Common myeloid progenitor, CD34-positive (primary cell): ENCODE data around the gene APBA3.

Source experiments
- CTCF ChIA-PET: fragments of 350-600 bp; sonication (Branson Sonifier 250); formaldehyde crosslinking; loops from one replicate; lab custom pipeline; 2021; ENCODE audit warnings: antibody characterized with exemption; lab: Charles Lee
- POLR2A ChIA-PET: fragments of 350-600 bp; sonication (Branson Sonifier 250); formaldehyde crosslinking; loops from one replicate; lab custom pipeline; 2021; ENCODE audit warnings: antibody characterized with exemption; lab: Charles Lee
- DNase-seq, 3 donors: peaks; one replicate each; pipeline versions ENCODE4 v3.0.0 to v3.0.0-alpha.2; 2013
- H3K27ac ChIP-seq, 2 experiments: 1 replicate in 1 of 2; 2 replicates in 1 of 2; pipeline ENCODE4 v1.7.0; 2013; ENCODE audit warnings: inconsistent platforms in 2 of 2, low read length in 2 of 2, mild to moderate bottlenecking in 2 of 2, low read depth in 1 of 2, moderate library complexity in 1 of 2; ENCODE audit not compliant: severe bottlenecking in 2 of 2, insufficient read depth in 1 of 2, poor library complexity in 1 of 2
- H3K27me3 ChIP-seq, 5 experiments: replicated peaks in 2 of 5; 1 replicate in 3 of 5; 2 replicates in 2 of 5; pipeline versions ENCODE4 v1.6.1 to v1.7.0; 2013; ENCODE audit warnings: low read length in 4 of 5, mild to moderate bottlenecking in 2 of 5, moderate library complexity in 2 of 5, inconsistent platforms in 1 of 5; ENCODE audit not compliant: insufficient read depth in 5 of 5, control insufficient read depth in 4 of 5
- H3K36me3 ChIP-seq, 4 experiments: 1 replicate in 2 of 4; 2 replicates in 2 of 4; pipeline versions ENCODE4 v1.6.1 to v1.7.0; 2013; ENCODE audit warnings: low read length in 3 of 4, control low read depth in 1 of 4, mild to moderate bottlenecking in 1 of 4; ENCODE audit not compliant: control insufficient read depth in 4 of 4, insufficient read depth in 4 of 4
- H3K4me1 ChIP-seq, 4 experiments: 1 replicate in 3 of 4; 2 replicates in 1 of 4; pipeline versions ENCODE4 v1.6.1 to v1.7.1; 2013; ENCODE audit warnings: low read length in 3 of 4, mild to moderate bottlenecking in 3 of 4, control low read depth in 1 of 4, inconsistent platforms in 1 of 4, moderate library complexity in 1 of 4; ENCODE audit not compliant: control insufficient read depth in 4 of 4, insufficient read depth in 4 of 4; ENCODE audit errors: control extremely low read depth in 1 of 4
- H3K4me3 ChIP-seq, 7 experiments: 1 replicate in 4 of 7; 2 replicates in 3 of 7; pipeline versions ENCODE4 v1.5.1 to v1.7.0; 2013; ENCODE audit warnings: mild to moderate bottlenecking in 7 of 7, low read length in 6 of 7, moderate library complexity in 6 of 7, inconsistent platforms in 2 of 7, low read depth in 2 of 7, control low read depth in 1 of 7; ENCODE audit not compliant: insufficient read depth in 4 of 7, control insufficient read depth in 1 of 7; ENCODE audit errors: extremely low read depth in 1 of 7
- H3K9me3 ChIP-seq, 5 experiments: 1 replicate in 4 of 5; 2 replicates in 1 of 5; pipeline versions ENCODE4 v1.6.1 to v1.7.1; 2013; ENCODE audit warnings: low read length in 4 of 5, mild to moderate bottlenecking in 2 of 5, inconsistent platforms in 1 of 5, low read depth in 1 of 5, moderate library complexity in 1 of 5; ENCODE audit not compliant: control insufficient read depth in 4 of 5, insufficient read depth in 2 of 5; ENCODE audit errors: control extremely low read depth in 1 of 5
- WGBS: methylation state at CpG from one replicate; pipeline ENCODE4 v1.1.5; 2013; ENCODE audit not compliant: insufficient coverage; 5-methylcytosine and 5-hydroxymethylcytosine counted together

Gene APBA3

GRCh38 chr19:3776479-3777040, 15.1 kb upstream of the APBA3 start:
- Histone ChIP-seq H3K4me1 (no peaks in the 10 kb centered on the region), H3K27ac (no peak overlapping the region), H3K36me3 (peaks cover 0 to 30% (median 12%) of the 10 kb centered on the region in 4 experiments), H3K4me3 (no peak overlapping the region), H3K27me3 (no peaks in the 10 kb centered on the region), H3K9me3 (peaks cover 0 to 7% (median 2%) of the 10 kb centered on the region in 5 experiments)
- CTCF ChIA-PET = no interaction called here
- POLR2A ChIA-PET = no interaction called here
- DNase-seq = no peak
- 100% methylated on average over 1 of the region's 1 CpG for WGBS

GRCh38 chr19:3775831-3776230, 14.3 kb upstream of the APBA3 start:
- no peak overlapping the region for H3K4me3 ChIP-seq
- ChIA-PET POLR2A (no interaction called here), CTCF (interaction anchor here (0.6 kb wide), 1 partner anchor 36 kb away, joined by 3 read pairs; no protein-coding TSS in a partner anchor)
- no peaks in the 10 kb centered on the region for H3K4me1 ChIP-seq
- H3K36me3 ChIP-seq = peaks cover 0 to 23% (median 7%) of the 10 kb centered on the region in 4 experiments
- H3K9me3 ChIP-seq = peaks cover 0 to under 1% (median 0%) of the 10 kb centered on the region in 5 experiments
- no peak for DNase-seq
- H3K27ac ChIP-seq = no peak overlapping the region
- WGBS = 96% methylated on average over 5 of the region's 5 CpGs
- no peaks in the 10 kb centered on the region for H3K27me3 ChIP-seq

GRCh38 chr19:3775374-3775711, 13.9 kb upstream of the APBA3 start:
- Histone ChIP-seq H3K4me1 (no peaks in the 10 kb centered on the region), H3K27me3 (no peaks in the 10 kb centered on the region), H3K9me3 (no peaks in the 10 kb centered on the region), H3K27ac (no peak overlapping the region), H3K36me3 (peaks cover 0 to 22% (median 6%) of the 10 kb centered on the region in 4 experiments), H3K4me3 (no peak overlapping the region)
- ChIA-PET CTCF (interaction anchor here (0.6 to 1.3 kb wide), 3 partner anchors 8 to 47 kb away, joined by 3 to 6 read pairs (median 4); no protein-coding TSS in a partner anchor), POLR2A (no interaction called here)
- WGBS = 88% methylated on average over 2 of the region's 2 CpGs
- DNase-seq = no peak

- H3K27ac ChIP-seq = no peak overlapping the region
- ChIA-PET CTCF (interaction anchor here (0.7 to 1.3 kb wide), 4 partner anchors 9 to 48 kb away, joined by 3 to 6 read pairs (median 4); partner anchors contain the start of gene MRPL54), POLR2A (no interaction called here)
- no peak for DNase-seq
- H3K27me3 ChIP-seq = no peaks in the 10 kb centered on the region
- WGBS = 74% methylated on average over 15 of the region's 25 CpGs
- H3K36me3 ChIP-seq = peaks cover 0 to 22% (median 7%) of the 10 kb centered on the region in 4 experiments
- no peaks in the 10 kb centered on the region for H3K9me3 ChIP-seq
- H3K4me3 ChIP-seq = no peak overlapping the region
- no peaks in the 10 kb centered on the region for H3K4me1 ChIP-seq
These were observed 13.3 kb upstream of the APBA3 start for GRCh38 chr19:3774621-3775373.

GRCh38 chr19:3773814-3774515, 12.5 kb upstream of the APBA3 start:
- no peak for DNase-seq
- Histone ChIP-seq H3K27ac (no peak overlapping the region), H3K36me3 (peaks cover 0 to 20% (median 9%) of the 10 kb centered on the region in 4 experiments), H3K4me1 (no peaks in the 10 kb centered on the region), H3K27me3 (no peaks in the 10 kb centered on the region), H3K9me3 (no peaks in the 10 kb centered on the region), H3K4me3 (no peak overlapping the region)
- WGBS = 97% methylated on average over 9 of the region's 12 CpGs
- POLR2A ChIA-PET = no interaction called here
- CTCF ChIA-PET = interaction anchor here (0.7 to 1.3 kb wide), 4 partner anchors 10 to 48 kb away, joined by 3 to 6 read pairs (median 4); partner anchors contain the start of gene MRPL54

GRCh38 chr19:3771906-3772455, 10.5 kb upstream of the APBA3 start, which contains the start of gene RAX2:
Gene RAX2, minus strand, starts transcription at chr19:3772228. Its CDS starts 486 bp downstream, at chr19:3771742.
- ChIA-PET POLR2A (no interaction called here), CTCF (interaction anchor here (1.5 kb wide), 2 partner anchors 8 to 10 kb away, joined by 4 to 5 read pairs; partner anchors contain the start of genes APBA3 and MRPL54)
- no peak for DNase-seq
- no peak within 1 kb of the TSS for H3K4me3 ChIP-seq
- H3K4me1 ChIP-seq = no peaks in the 10 kb centered on the region
- no peaks in the 10 kb centered on the region for H3K27me3 ChIP-seq
- H3K9me3 ChIP-seq = no peaks in the 10 kb centered on the region
- 79% methylated on average over 16 of the region's 23 CpGs for WGBS
- H3K36me3 ChIP-seq = peaks cover 0 to 20% (median 14%) of the 10 kb centered on the region in 4 experiments
- H3K27ac ChIP-seq = no peak within 1 kb of the TSS
